Right lobe of liver (tissue), 6 donors: Measurements from ENCODE around the gene PRKN. TPM values are rescaled to one million over a fixed set of nuclear protein-coding genes. Genes with fewer than 3 reads are reported as not detected.

ENCODE experiments used
- ATAC-seq, 4 donors: fragments of 200-7000 bp; cut with Tn5 transposase; one replicate each; pipeline ENCODE4 v1.9.1; 2020; ENCODE audit warnings: mild to moderate bottlenecking in 4 of 4, moderate library complexity in 4 of 4
- DNase-seq, 3 donors: peaks; one replicate each; pipeline ENCODE4 v3.0.0-alpha.2; 2020
- H3K27ac ChIP-seq, 3 donors: fragments of 200-600 bp; one replicate each; pipeline ENCODE4 v1.8.0; 2022
- H3K27me3 ChIP-seq, 2 donors: fragments of 200-600 bp; one replicate each; pipeline ENCODE4 v1.8.0; 2022
- H3K36me3 ChIP-seq, 4 donors: fragments of 200-600 bp; sonication (generic) in 1 of 4; one replicate each; pipeline versions ENCODE4 v1.5.1 to v1.8.0; 2017 to 2022; ENCODE audit warnings: control low read depth in 1 of 4
- H3K4me1 ChIP-seq, 4 donors: fragments of 200-600 bp; sonication (generic) in 1 of 4; one replicate each; pipeline versions ENCODE4 v1.5.1 to v1.8.0; 2017 to 2022; ENCODE audit warnings: control low read depth in 1 of 4
- H3K4me3 ChIP-seq, 3 donors: fragments of 200-600 bp; one replicate each; pipeline ENCODE4 v1.8.0; 2022
- H3K9me3 ChIP-seq, 4 donors: fragments of 200-600 bp; sonication (generic) in 1 of 4; one replicate each; pipeline versions ENCODE4 v1.5.1 to v1.8.0; 2017 to 2022; ENCODE audit warnings: control low read depth in 1 of 4
- POLR2A ChIP-seq: fragments of 450-650 bp; IDR thresholded peaks from one replicate; pipeline ENCODE4 v1.6.1; 2017; ENCODE audit warnings: antibody characterized with exemption, mild to moderate bottlenecking
- WGBS: methylation state at CpG from one replicate; pipeline ENCODE4 v1.1.6; 2018; ENCODE audit warnings: low coverage, low lambda C conversion rate; ENCODE audit not compliant: insufficient coverage; ENCODE audit errors: missing lambda C conversion rate; 5-methylcytosine and 5-hydroxymethylcytosine counted together
- intact Hi-C, 2 donors: fragments of 100-400 bp; cut with DNase I; formaldehyde crosslinking; loops; one replicate each; pipeline versions ENCODE4 v1.11.2 to v1.14.1; 2022
- total RNA-seq, 6 experiments: library from RNA; depleted of rRNA in 2 of 6; stranded (reverse); fragments of >200 nt in 2 of 6; fragmentation: NEBNext Ultra II Directional in 3 of 6; extraction: Animal tissue kit (Norgen Biotek cat#: 25700) in 3 of 6; gene quantifications; one replicate each; pipeline versions ENCODE4 v1.1.0 to v1.2.4, GENCODE V29; 2016 to 2023
- TF ChIP-seq, protein P1 (sequence below), 4 donors: fragments of 200-600 bp in 3 of 4; fragments of 450-650 bp in 1 of 4; IDR thresholded peaks; one replicate each; pipeline versions ENCODE4 v1.5.1 to v1.8.0; 2016 to 2022; ENCODE audit warnings: antibody characterized with exemption in 4 of 4, mild to moderate bottlenecking in 2 of 4
- donor health status: DM: no; HTN: yes; CAD: no.
- donor health status: DM: no; HTN: no; CAD: no.
- donor health status: DM: no; HTN: no; CAD: no.
- donor health status: DM: no; HTN: yes; CAD: no.
- donor health status: DM: no; HTN: yes; CAD: no.

The PRKN gene
- total RNA-seq, 6 experiments from 2014 or later = 1.1 to 3.7 (median 2.2) TPM

DNA sequence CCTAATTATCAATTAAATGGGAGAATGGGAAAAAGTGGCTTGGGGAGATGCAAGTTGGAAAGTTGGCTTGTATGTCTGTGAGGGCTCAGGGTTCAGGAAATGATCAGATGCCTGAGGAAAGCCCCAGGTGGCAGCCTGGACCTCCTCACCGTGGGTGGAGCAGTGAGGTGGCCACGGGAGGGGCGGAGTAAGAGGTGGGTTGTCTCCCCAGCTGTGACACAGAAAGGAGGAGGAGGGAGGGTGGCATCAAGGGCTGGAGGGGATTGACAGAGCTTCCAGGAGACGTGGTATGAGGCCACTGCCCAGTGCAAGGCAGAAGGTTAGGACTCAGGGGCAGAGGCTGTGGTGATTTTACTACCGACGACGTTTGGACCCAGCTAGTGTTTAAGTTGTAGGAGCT, 672.2 kb downstream of the PRKN start:
- intact Hi-C loops = no loop called here
- TF ChIP-seq, protein P1, sequence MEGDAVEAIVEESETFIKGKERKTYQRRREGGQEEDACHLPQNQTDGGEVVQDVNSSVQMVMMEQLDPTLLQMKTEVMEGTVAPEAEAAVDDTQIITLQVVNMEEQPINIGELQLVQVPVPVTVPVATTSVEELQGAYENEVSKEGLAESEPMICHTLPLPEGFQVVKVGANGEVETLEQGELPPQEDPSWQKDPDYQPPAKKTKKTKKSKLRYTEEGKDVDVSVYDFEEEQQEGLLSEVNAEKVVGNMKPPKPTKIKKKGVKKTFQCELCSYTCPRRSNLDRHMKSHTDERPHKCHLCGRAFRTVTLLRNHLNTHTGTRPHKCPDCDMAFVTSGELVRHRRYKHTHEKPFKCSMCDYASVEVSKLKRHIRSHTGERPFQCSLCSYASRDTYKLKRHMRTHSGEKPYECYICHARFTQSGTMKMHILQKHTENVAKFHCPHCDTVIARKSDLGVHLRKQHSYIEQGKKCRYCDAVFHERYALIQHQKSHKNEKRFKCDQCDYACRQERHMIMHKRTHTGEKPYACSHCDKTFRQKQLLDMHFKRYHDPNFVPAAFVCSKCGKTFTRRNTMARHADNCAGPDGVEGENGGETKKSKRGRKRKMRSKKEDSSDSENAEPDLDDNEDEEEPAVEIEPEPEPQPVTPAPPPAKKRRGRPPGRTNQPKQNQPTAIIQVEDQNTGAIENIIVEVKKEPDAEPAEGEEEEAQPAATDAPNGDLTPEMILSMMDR (IDR thresholded peaks at IDR 0.05) = no peak
- TF ChIP-seq POLR2A = no peak
- ATAC-seq (no peak), DNase-seq (no peak)
- Histone ChIP-seq H3K27me3 (no peaks in the 10 kb centered on the region), H3K9me3 (no peaks in the 10 kb centered on the region), H3K27ac (no peak overlapping the region), H3K4me3 (no peak overlapping the region), H3K36me3 (no peaks in the 10 kb centered on the region), H3K4me1 (peaks cover 0 to 20% (median 2%) of the 10 kb centered on the region in 4 donors)
- WGBS = 90% methylated on average over 2 of the region's 7 CpGs

DNA sequence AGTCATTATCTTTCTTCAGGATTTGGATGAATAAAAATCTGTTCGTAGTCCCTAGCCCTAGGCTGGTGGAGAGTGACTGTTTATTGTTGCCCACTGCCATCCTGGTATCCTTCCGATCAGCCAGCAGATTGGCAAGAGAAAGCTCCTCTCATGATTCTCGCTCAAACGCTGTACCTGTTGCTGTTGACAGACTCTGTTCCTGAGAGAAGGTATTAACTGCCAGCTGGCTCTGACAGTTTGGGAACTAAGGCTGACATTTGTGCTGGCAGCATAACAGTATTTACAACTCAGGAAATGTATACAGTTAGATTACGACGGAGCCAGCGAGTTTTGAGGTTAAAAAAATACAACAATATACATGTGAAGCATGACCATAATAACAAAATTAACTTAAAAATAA, 674.5 kb downstream of the PRKN start:
- WGBS = 34% methylated on average over 7 of the region's 7 CpGs
- no peaks in the 10 kb centered on the region for H3K27me3 ChIP-seq
- peaks cover 0 to 19% (median 2%) of the 10 kb centered on the region in 4 donors for H3K4me1 ChIP-seq
- H3K36me3 ChIP-seq = no peaks in the 10 kb centered on the region
- peak; percentile 78 to 88 (median 85) for ATAC-seq
- no peaks in the 10 kb centered on the region for H3K9me3 ChIP-seq
- no peak overlapping the region for H3K27ac ChIP-seq
- intact Hi-C loops = no loop called here
- TF ChIP-seq, protein P1 (IDR thresholded peaks at IDR 0.05) = no peak
- no peak for TF ChIP-seq POLR2A
- peak in 1 of 3 donors; percentile 68 for DNase-seq
- H3K4me3 ChIP-seq = no peak overlapping the region

DNA sequence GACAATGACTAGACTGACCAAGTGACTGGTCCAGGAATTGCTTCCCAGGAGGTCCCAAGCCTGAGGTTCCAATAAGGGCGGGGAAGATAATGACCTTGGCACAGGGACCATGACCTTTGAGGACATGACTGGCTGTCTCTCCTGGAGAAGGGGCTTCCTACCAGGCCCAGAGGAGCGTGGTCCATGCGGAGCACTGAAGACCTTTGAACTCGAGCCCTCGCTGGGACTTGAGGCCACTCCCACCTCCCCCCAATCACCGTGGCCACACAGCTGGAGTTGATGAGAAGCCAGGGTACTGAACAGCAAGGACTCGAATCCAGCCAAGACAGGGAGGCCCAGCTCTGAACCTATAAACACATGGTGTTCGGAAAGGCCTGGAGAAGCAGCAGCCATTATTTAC, 677.0 kb downstream of the PRKN start:
- DNase-seq (no peak), ATAC-seq (no peak)
- 92% methylated on average over 5 of the region's 8 CpGs for WGBS
- TF ChIP-seq, protein P1 (IDR thresholded peaks at IDR 0.05) = no peak
- TF ChIP-seq POLR2A = no peak
- H3K27ac ChIP-seq = no peak overlapping the region
- H3K27me3 ChIP-seq = no peaks in the 10 kb centered on the region
- H3K36me3 ChIP-seq = no peaks in the 10 kb centered on the region
- peaks cover 0 to 8% (median 0%) of the 10 kb centered on the region in 4 donors for H3K4me1 ChIP-seq
- H3K9me3 ChIP-seq = no peaks in the 10 kb centered on the region
- no peak overlapping the region for H3K4me3 ChIP-seq
- intact Hi-C loops = no loop called here

DNA sequence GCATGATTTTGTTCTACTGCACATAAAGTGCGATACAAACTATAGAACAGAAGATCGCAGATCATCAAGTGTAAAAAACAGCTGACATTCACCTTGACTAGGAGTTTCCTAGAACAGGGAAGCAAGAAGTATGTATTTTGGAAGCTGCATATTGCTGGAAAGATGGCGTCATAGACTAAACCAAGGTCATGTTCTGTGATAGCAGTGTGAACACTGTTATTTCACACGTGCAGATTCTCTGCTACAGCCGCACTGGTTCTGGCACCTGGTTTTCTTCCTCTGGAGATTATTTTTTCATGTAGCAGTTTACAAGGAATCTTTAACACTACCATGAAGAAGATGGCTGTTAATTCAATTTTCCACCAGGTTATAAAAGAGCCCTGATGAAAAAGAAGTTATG, 681.2 kb downstream of the PRKN start:
- Histone ChIP-seq H3K27ac (no peak overlapping the region), H3K36me3 (no peaks in the 10 kb centered on the region), H3K4me1 (no peaks in the 10 kb centered on the region), H3K9me3 (no peaks in the 10 kb centered on the region), H3K27me3 (no peaks in the 10 kb centered on the region), H3K4me3 (no peak overlapping the region)
- 84% methylated on average over 5 of the region's 5 CpGs for WGBS
- DNase-seq = no peak
- intact Hi-C loops = no loop called here
- TF ChIP-seq POLR2A = no peak
- TF ChIP-seq, protein P1 (IDR thresholded peaks at IDR 0.05) = no peak
- ATAC-seq = no peak

DNA sequence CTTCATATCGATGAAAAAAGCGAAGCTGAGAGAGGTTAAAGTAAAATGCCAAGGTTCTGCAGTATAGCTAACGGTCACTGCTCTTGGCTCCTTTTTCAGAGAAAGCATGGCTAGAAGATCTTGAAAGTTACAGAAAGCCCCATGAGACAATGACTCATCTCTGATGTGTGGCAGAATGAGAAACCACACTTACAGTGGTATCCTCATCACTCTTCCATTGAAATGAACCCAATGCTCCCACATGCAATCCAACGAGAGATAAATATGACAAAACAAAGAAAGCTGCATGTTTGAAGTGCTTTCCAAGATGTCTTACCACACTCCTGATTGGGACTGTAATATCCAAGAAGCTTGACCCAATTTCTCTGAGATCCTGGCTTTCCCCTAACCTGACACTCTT, 694.9 kb downstream of the PRKN start:
- DNase-seq = no peak
- Histone ChIP-seq H3K4me3 (no peak overlapping the region), H3K36me3 (no peaks in the 10 kb centered on the region), H3K27ac (no peak overlapping the region), H3K27me3 (no peaks in the 10 kb centered on the region), H3K9me3 (no peaks in the 10 kb centered on the region), H3K4me1 (no peaks in the 10 kb centered on the region)
- WGBS = 83% methylated on average over 4 of the region's 4 CpGs
- intact Hi-C loops = no loop called here
- TF ChIP-seq POLR2A = no peak
- TF ChIP-seq, protein P1 (IDR thresholded peaks at IDR 0.05) = no peak
- ATAC-seq = no peak
